OCI-LY7 (cell line): ENCODE measurements around the gene TNPO2. TPM values are rescaled to one million over a fixed set of nuclear protein-coding genes. Genes with fewer than 3 reads are reported as not detected.
A peak's percentile ranks its signal among the peaks of the same experiment; 100 is the strongest.

Source experiments
- BruUV-seq: library from RNA; stranded (reverse); fragments of 400-500 nt; replicated peaks from 2 replicates; lab custom pipeline; 2021; lab: Mats Ljungman, UMichigan
- CTCF ChIA-PET: fragments of 300-600 bp; sonication (Branson Sonifier 250); formaldehyde crosslinking; loops from one replicate; lab custom pipeline; 2022; ENCODE audit warnings: antibody characterized with exemption; ENCODE audit not compliant: unreplicated experiment; lab: Charles Lee
- POLR2A ChIA-PET: fragments of 300-600 bp; sonication (Branson Sonifier 250); formaldehyde crosslinking; loops from one replicate; lab custom pipeline; 2022; ENCODE audit warnings: antibody characterized with exemption; lab: Charles Lee
- DNase-seq: peaks from one replicate; pipeline ENCODE4 v3.0.0-alpha.2; 2015; ENCODE audit warnings: low spot score
- H2AFZ ChIP-seq: fragments of 200-600 bp; sonication (generic), shearing (Covaris generic); 2 replicates; pipeline ENCODE4 v1.6.1; 2014; ENCODE audit warnings: mild to moderate bottlenecking, antibody characterized with exemption, low read length, moderate library complexity
- H3K27ac ChIP-seq: fragments of 200-600 bp; sonication (generic); 2 replicates; pipeline ENCODE4 v1.5.1; 2014; ENCODE audit warnings: mixed run types, low read depth, mild to moderate bottlenecking, moderate library complexity, low read length, inconsistent platforms; ENCODE audit not compliant: poor library complexity, severe bottlenecking
- H3K36me3 ChIP-seq: fragments of 200-600 bp; sonication (generic); 2 replicates; pipeline ENCODE4 v1.6.1; 2014; ENCODE audit warnings: mild to moderate bottlenecking, antibody characterized with exemption, low read length, moderate library complexity, mixed read lengths; ENCODE audit not compliant: insufficient read depth
- H3K4me1 ChIP-seq: fragments of 200-600 bp; sonication (generic); 2 replicates; pipeline ENCODE4 v1.5.1; 2014; ENCODE audit warnings: mild to moderate bottlenecking, low read length; ENCODE audit not compliant: insufficient read depth, poor library complexity, severe bottlenecking
- H3K4me2 ChIP-seq: fragments of 200-600 bp; sonication (generic); 2 replicates; pipeline ENCODE4 v1.6.1; 2014; ENCODE audit warnings: mild to moderate bottlenecking, low read length
- H3K4me3 ChIP-seq: fragments of 200-600 bp; sonication (generic); 2 replicates; pipeline ENCODE4 v1.5.1; 2014; ENCODE audit warnings: mild to moderate bottlenecking, low read depth, low read length; ENCODE audit not compliant: poor library complexity, severe bottlenecking
- H3K79me2 ChIP-seq: fragments of 200-600 bp; sonication (generic); 2 replicates; pipeline ENCODE4 v1.6.1; 2016; ENCODE audit warnings: low read depth, mild to moderate bottlenecking, low read length, moderate library complexity, mixed read lengths; ENCODE audit not compliant: insufficient read depth
- H3K9me2 ChIP-seq: fragments of 200-600 bp; sonication (generic); 2 replicates; pipeline ENCODE4 v1.6.1; 2016; ENCODE audit warnings: mild to moderate bottlenecking, low read length, mixed read lengths; ENCODE audit not compliant: insufficient read depth
- H3K9me3 ChIP-seq: fragments of 200-600 bp; sonication (generic); 2 replicates; pipeline ENCODE4 v1.6.1; 2014; ENCODE audit warnings: mild to moderate bottlenecking, mixed run types, low read length, mixed read lengths
- H4K20me1 ChIP-seq: fragments of 200-600 bp; sonication (generic); 2 replicates; pipeline ENCODE4 v1.6.1; 2014; ENCODE audit warnings: mild to moderate bottlenecking, antibody characterized with exemption, low read length, moderate library complexity, mixed read lengths; ENCODE audit not compliant: insufficient read depth
- CTCF ChIP-seq: fragments of 200-600 bp; sonication (generic); conservative IDR thresholded peaks from 2 replicates; pipeline ENCODE4 v1.5.1; 2014; ENCODE audit warnings: mild to moderate bottlenecking, antibody characterized with exemption, low read length, moderate library complexity, mixed read lengths
- EZH2phosphoT487 ChIP-seq: fragments of 200-600 bp; sonication (generic); IDR thresholded peaks from 2 replicates; pipeline ENCODE4 v1.6.1; 2018; ENCODE audit warnings: low read depth, borderline replicate concordance, mild to moderate bottlenecking, mixed run types, antibody characterized with exemption, low read length, moderate library complexity, mixed read lengths
- intact Hi-C: fragments of 100-400 bp; cut with micrococcal nuclease; formaldehyde crosslinking; loops from one replicate; pipeline ENCODE4 v1.10.0; 2022; ENCODE audit not compliant: unreplicated experiment
- total RNA-seq, 2 experiments: library from RNA; depleted of rRNA in 1 of 2; stranded (reverse); fragments of >200 nt in 1 of 2; shearing (Covaris generic) in 1 of 2; gene quantifications; 2 replicates each; pipeline ENCODE4 v1.2.3, GENCODE V29; 2014 to 2022

The TNPO2 gene
- total RNA-seq, 2 experiments from 2014 or later, result 47.3 to 120 TPM

- no peak overlapping the region for H2AFZ ChIP-seq
- peak; percentile 64 for DNase-seq
- intact Hi-C loops, result loop anchor here (1.0 to 5.0 kb wide), 2 partner anchors 41 to 70 kb away; partner anchors contain the start of genes DHPS and JUNB
- TF ChIP-seq CTCF (no peak), EZH2phosphoT487 (no peak)
- peak overlapping the region; percentile 82 for H3K4me3 ChIP-seq
- H3K4me1 ChIP-seq, result peaks cover 18% of the 10 kb centered on the region
- H3K9me2 ChIP-seq, result no peaks in the 10 kb centered on the region
- ChIA-PET CTCF (interaction anchor here (1.1 kb wide), 1 partner anchor 14 kb away, joined by 4 read pairs; no protein-coding TSS in a partner anchor), POLR2A (interaction anchor here (0.7 to 3.6 kb wide), 4 partner anchors 11 to 61 kb away, joined by 3 to 32 read pairs (median 7); partner anchors contain the start of genes GET3 and TRIR)
- BruUV-seq, result no TSS peak
- H3K4me2 ChIP-seq, result peak overlapping the region; percentile 97
- H3K79me2 ChIP-seq, result peaks cover 68% of the 10 kb centered on the region
- H4K20me1 ChIP-seq, result peaks cover 13% of the 10 kb centered on the region; the same call in 1 of the 2 replicates
- peak overlapping the region; percentile 74 for H3K27ac ChIP-seq
- peaks cover 58% of the 10 kb centered on the region for H3K36me3 ChIP-seq
- H3K9me3 ChIP-seq, result no peaks in the 10 kb centered on the region
Observed at GRCh38 chr19:12721656-12722565, 1.8 kb downstream of the TNPO2 start.

GRCh38 chr19:12720851-12721655 lies 2.7 kb downstream of the TNPO2 start:
- Histone ChIP-seq H3K9me3 (no peaks in the 10 kb centered on the region), H2AFZ (no peak overlapping the region), H3K4me3 (peak overlapping the region; percentile 82), H4K20me1 (peaks cover 13% of the 10 kb centered on the region; the same call in 1 of the 2 replicates), H3K9me2 (no peaks in the 10 kb centered on the region), H3K27ac (peak overlapping the region; percentile 74), H3K4me2 (peak overlapping the region; percentile 97), H3K79me2 (peaks cover 72% of the 10 kb centered on the region), H3K4me1 (peaks cover 12% of the 10 kb centered on the region), H3K36me3 (peaks cover 60% of the 10 kb centered on the region)
- intact Hi-C loops, result loop anchor here (5.0 kb wide), 1 partner anchor 71 kb away; the partner anchor contains the start of gene JUNB
- ChIA-PET POLR2A (interaction anchor here (0.6 to 3.6 kb wide), 3 partner anchors 12 to 34 kb away, joined by 3 to 32 read pairs (median 3); partner anchors contain the start of gene TRIR), CTCF (interaction anchor here (0.6 kb wide), 1 partner anchor 13 kb away, joined by 3 read pairs; no protein-coding TSS in a partner anchor)
- peak; percentile 37 for DNase-seq
- BruUV-seq, result no TSS peak
- TF ChIP-seq EZH2phosphoT487 (no peak), CTCF (no peak)
